Measurements from ENCODE around the gene TIMP4.

Gene TIMP4

GRCh38 chr3:12115849-12116248, 42.9 kb downstream of the TIMP4 start:
- no peak overlapping the region for H3K4me3 Mint-ChIP-seq
- H3K36me3 Mint-ChIP-seq (ENCODE audit: low read depth) = no peaks in the 10 kb centered on the region
- H3K27ac Mint-ChIP-seq = no peak overlapping the region

GRCh38 chr3:12115104-12115503, 43.6 kb downstream of the TIMP4 start:
- Mint-ChIP-seq H3K9me3 (peaks cover 6% of the 10 kb centered on the region), H3K4me1 (ENCODE audit: low read depth) (no peaks in the 10 kb centered on the region), H3K36me3 (ENCODE audit: low read depth) (no peaks in the 10 kb centered on the region), H3K4me3 (no peak overlapping the region), H3K27me3 (peaks cover 13% of the 10 kb centered on the region), H3K27ac (no peak overlapping the region)

More at GRCh38 chr3:12115849-12116248, 42.9 kb downstream of the TIMP4 start:
- Mint-ChIP-seq H3K4me1 (ENCODE audit: low read depth) (peaks cover 3% of the 10 kb centered on the region), H3K9me3 (peaks cover 4% of the 10 kb centered on the region), H3K27me3 (peaks cover 13% of the 10 kb centered on the region)

- Mint-ChIP-seq H3K36me3 (ENCODE audit: low read depth) (no peaks in the 10 kb centered on the region), H3K27ac (no peak overlapping the region), H3K4me1 (ENCODE audit: low read depth) (no peaks in the 10 kb centered on the region), H3K9me3 (peaks cover 6% of the 10 kb centered on the region), H3K4me3 (no peak overlapping the region), H3K27me3 (peaks cover 9% of the 10 kb centered on the region)
Measured at GRCh38 chr3:12114251-12114650, 44.5 kb downstream of the TIMP4 start.

GRCh38 chr3:12107071-12107713, 51.5 kb downstream of the TIMP4 start:
- H3K36me3 Mint-ChIP-seq (ENCODE audit: low read depth) = no peaks in the 10 kb centered on the region
- H3K4me1 Mint-ChIP-seq (ENCODE audit: low read depth) = no peaks in the 10 kb centered on the region
- H3K27ac Mint-ChIP-seq = no peak overlapping the region
- no peak overlapping the region for H3K4me3 Mint-ChIP-seq
- no peaks in the 10 kb centered on the region for H3K27me3 Mint-ChIP-seq
- H3K9me3 Mint-ChIP-seq = peaks cover 6% of the 10 kb centered on the region

Measured in stimulated activated naive CD8-positive, alpha-beta T cell treated with anti-CD3 and anti-CD28 coated beads, Interleukin-15, Interleukin-2, amounts not matched to agents 100 ng/mL and 50 ng/mL, for 24 hours (primary cell).